ENCODE data around the gene CRYGN. TPM values are rescaled to one million over a fixed set of nuclear protein-coding genes. Genes with fewer than 3 reads are reported as not detected.

CRYGN gene
- total RNA-seq, 4 donors from 2014 or later = 0.19 TPM; not detected in 3

- H3K4me1 ChIP-seq = peaks cover 6 to 53% (median 22%) of the 10 kb centered on the region in 3 donors
- intact Hi-C loops (cut with DNase I) = no loop called here
- H3K27me3 ChIP-seq = peaks cover 0 to 16% (median 0%) of the 10 kb centered on the region in 4 donors
- DNase-seq = no peak
- peak overlapping the region; percentile 34 to 88 (median 76) for H3K27ac ChIP-seq
- no peaks in the 10 kb centered on the region for H3K36me3 ChIP-seq
- H3K9me3 ChIP-seq = no peaks in the 10 kb centered on the region
- WGBS, 2 donors = 64 to 65% methylated on average over 6 to 9 of the region's 10 CpGs
- H3K4me3 ChIP-seq = no peak overlapping the region
- no peak for TF ChIP-seq POLR2A (IDR thresholded peaks at IDR 0.05)
- no peak for TF ChIP-seq CTCF (IDR thresholded peaks at IDR 0.05)
These were observed 12.1 kb downstream of the CRYGN start for GRCh38 chr7:151427705-151428377.

- TF ChIP-seq CTCF (IDR thresholded peaks at IDR 0.05) (no peak), POLR2A (IDR thresholded peaks at IDR 0.05) (no peak)
These were observed 12.8 kb downstream of the CRYGN start for GRCh38 chr7:151426904-151427704.

GRCh38 chr7:151426441-151426903, 13.5 kb downstream of the CRYGN start:
- no peak for DNase-seq
- intact Hi-C loops (cut with DNase I) = no loop called here
- 43 to 48% methylated on average over 12 to 14 of the region's 14 CpGs for WGBS, 2 donors
- Histone ChIP-seq H3K4me3 (peak overlapping the region in 1 of 4 donors; percentile 16), H3K9me3 (peaks cover 0 to 10% (median 8%) of the 10 kb centered on the region in 3 donors), H3K4me1 (peaks cover 6 to 49% (median 20%) of the 10 kb centered on the region in 3 donors), H3K27me3 (peaks cover 0 to 19% (median 0%) of the 10 kb centered on the region in 4 donors), H3K36me3 (no peaks in the 10 kb centered on the region), H3K27ac (peak overlapping the region; percentile 41 to 88 (median 76))
- TF ChIP-seq POLR2A (IDR thresholded peaks at IDR 0.05) (no peak), CTCF (IDR thresholded peaks at IDR 0.05) (no peak)

More at GRCh38 chr7:151426904-151427704, 12.8 kb downstream of the CRYGN start:
- Histone ChIP-seq H3K9me3 (peaks cover 0 to 6% (median 5%) of the 10 kb centered on the region in 3 donors), H3K4me3 (no peak overlapping the region), H3K4me1 (peaks cover 6 to 49% (median 20%) of the 10 kb centered on the region in 3 donors), H3K27me3 (peaks cover 0 to 17% (median 0%) of the 10 kb centered on the region in 4 donors), H3K36me3 (no peaks in the 10 kb centered on the region), H3K27ac (peak overlapping the region; percentile 30 to 88 (median 76))
- no peak for DNase-seq
- intact Hi-C loops (cut with DNase I) = no loop called here
- 79 to 83% methylated on average over 19 to 20 of the region's 23 CpGs for WGBS, 2 donors

- Histone ChIP-seq H3K27me3 (peaks cover 0 to 19% (median 0%) of the 10 kb centered on the region in 4 donors), H3K9me3 (peaks cover 0 to 10% (median 8%) of the 10 kb centered on the region in 3 donors), H3K4me3 (peak overlapping the region in 1 of 4 donors; percentile 16), H3K27ac (peak overlapping the region; percentile 41 to 88 (median 76)), H3K4me1 (peaks cover 6 to 49% (median 20%) of the 10 kb centered on the region in 3 donors), H3K36me3 (no peaks in the 10 kb centered on the region)
- DNase-seq = no peak
- WGBS, 2 donors = 45 to 56% methylated on average over 6 to 7 of the region's 7 CpGs
- no peak for TF ChIP-seq CTCF (IDR thresholded peaks at IDR 0.05)
- TF ChIP-seq POLR2A (IDR thresholded peaks at IDR 0.05) = no peak
- intact Hi-C loops (cut with DNase I) = no loop called here
These were observed 14.1 kb downstream of the CRYGN start for GRCh38 chr7:151425670-151426440.

Measured in esophagus squamous epithelium (tissue), 5 donors.